ENCODE results near the gene NKAP.

DNA sequence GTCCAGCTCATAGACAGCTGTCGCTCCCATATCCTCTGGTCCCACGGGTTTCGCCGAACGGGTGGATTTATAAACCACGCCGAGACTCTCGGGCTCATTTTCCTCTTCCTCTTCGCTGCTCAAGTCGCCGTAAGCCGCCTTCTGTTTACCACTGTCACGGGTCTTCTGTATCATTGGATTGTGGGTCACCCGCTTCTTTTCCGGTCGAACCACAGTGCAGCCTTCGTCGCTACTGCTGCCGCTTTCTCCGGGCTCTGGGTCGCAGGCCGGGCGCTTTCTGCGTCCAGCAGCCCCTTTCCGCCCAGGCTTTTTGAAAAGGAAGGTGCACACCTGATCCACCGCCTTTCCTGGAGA, 72.3 kb downstream of the NKAP start:
- TF ChIP-seq TAF1 (IDR thresholded peaks at IDR 0.05; ENCODE audit: borderline replicate concordance, low read depth, low read length) (no peak), POLR2A (IDR thresholded peaks at IDR 0.05; ENCODE audit: low read depth, low read length) (no peak), POLR2AphosphoS5 (IDR thresholded peaks at IDR 0.05; ENCODE audit: low read depth, low read length) (no peak)
